ENCODE data around the gene CAMKK1. TPM values are rescaled to one million over a fixed set of nuclear protein-coding genes. Genes with fewer than 3 reads are reported as not detected.

CAMKK1 gene
- total RNA-seq, 1 experiment from 2014 or later, result 1.7 TPM

DNA sequence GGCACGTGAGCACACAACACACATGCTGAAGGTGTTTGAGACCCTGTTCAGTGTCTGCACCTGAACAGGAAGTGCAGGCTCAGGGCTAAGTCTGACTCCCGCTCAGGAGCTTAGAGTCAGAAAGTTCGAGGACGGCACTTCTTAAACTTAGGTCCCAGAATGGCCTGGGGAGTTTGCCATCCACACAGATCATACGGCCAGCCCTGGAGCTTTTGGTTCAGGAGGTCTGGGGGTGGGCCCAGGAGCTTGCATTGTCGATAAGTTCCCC, 4.0 kb upstream of the CAMKK1 start:
- DNase-seq (ENCODE audit: low read depth), result no peak

DNA sequence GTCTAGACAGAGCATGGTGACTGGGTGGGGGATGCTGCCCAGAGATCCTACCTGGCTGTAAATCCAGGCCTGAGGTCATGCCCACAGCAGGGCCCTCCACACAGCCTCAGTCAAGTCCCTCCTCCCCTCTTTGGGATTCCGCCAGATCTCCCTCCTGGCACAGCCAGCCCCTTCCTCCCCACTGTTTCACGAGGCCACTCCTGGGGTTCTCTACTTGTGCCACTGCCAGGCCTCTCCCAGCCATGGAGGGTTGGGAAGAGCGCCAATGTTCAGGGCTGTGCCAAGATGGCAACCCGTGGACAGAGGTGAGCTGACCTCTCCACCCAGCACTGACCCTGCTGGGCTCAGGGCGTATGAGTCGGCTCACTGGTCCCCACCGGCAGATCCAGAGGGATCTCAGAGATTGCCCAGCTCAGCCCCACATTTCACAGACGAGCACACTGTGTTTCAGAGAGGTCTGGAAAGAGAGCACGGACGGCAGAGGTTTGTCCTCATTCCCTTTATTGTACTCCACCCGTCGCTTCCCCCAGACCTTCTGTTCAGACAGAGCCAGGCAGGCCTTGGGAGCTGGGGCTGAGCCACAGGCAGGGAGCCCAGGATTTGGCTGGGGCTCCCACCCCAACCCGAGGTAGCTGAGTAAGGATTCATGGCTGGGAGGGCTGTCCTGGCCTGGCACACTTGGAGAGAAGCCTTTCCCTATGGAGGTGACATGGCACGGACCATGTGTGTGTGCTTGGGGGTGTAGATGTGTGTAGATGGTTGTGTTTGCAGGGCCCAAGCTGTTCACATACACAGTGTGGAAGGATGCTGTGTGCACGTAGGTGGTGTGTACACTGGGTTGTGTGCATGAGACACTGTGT, 3.5 kb upstream of the CAMKK1 start:
- no peak for DNase-seq (ENCODE audit: low read depth)

DNA sequence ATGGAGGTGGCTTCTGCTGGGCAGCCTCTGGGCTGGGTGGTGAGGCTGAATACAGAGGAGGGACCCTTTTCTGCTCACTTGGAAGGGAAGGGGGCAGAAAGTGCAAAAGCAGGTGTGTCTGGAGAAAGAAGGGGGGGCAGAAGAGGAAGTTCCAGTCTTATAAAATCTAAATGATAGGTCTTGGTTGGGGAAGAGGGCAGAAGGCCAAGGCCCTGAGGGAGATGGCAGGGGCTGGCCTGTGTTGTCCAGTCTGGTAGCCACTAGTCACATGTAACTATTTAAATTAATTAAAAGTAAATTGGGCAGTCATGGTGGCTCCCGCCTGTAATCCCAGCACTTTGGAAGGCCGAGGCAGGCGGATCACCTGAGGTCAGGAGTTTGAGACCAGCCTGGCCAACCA, 2.5 kb upstream of the CAMKK1 start:
- DNase-seq (ENCODE audit: low read depth), result no peak

DNA sequence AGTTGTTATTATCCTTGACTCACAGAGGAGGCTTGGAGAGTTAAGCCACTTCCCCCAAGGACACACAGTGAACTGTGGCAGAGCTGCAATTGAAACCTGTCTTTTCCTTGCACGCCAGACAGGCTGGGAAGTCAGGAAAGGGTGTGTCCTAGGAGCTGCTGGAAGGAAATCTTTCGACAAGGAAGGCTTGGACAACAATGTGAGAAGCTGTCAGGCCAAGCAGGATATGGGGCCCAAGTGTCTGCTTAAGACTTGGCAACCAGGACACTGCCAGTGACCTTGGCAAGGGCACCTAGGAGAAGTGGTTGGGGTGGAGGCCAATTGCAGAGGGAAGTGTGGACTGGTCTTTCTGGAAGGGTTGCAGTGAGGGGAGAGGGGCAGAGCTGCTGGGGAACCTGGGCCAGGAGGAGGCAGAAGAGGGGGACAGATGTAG, 2.1 kb upstream of the CAMKK1 start:
- peak; percentile 78 for DNase-seq (ENCODE audit: low read depth)

DNA sequence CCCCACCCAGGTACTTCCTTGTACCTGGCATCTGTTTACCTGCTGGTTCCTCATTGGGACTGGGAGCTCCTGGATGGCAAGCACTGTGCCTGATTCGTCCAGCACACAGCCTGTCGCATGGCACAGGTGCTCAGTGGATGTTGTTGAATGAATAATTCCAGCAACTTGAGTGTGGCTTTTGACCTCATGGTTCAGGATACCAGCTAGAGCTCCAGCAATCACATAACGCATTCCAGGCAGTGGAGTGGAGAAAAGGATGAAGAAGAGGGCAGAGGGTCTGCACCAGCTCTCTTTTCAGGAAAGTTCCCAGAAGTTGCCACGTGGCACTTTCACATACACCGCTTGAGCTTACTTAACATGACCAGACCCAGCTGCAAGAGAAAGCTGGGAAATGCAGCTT, 1.3 kb upstream of the CAMKK1 start:
- DNase-seq (ENCODE audit: low read depth), result no peak

DNA sequence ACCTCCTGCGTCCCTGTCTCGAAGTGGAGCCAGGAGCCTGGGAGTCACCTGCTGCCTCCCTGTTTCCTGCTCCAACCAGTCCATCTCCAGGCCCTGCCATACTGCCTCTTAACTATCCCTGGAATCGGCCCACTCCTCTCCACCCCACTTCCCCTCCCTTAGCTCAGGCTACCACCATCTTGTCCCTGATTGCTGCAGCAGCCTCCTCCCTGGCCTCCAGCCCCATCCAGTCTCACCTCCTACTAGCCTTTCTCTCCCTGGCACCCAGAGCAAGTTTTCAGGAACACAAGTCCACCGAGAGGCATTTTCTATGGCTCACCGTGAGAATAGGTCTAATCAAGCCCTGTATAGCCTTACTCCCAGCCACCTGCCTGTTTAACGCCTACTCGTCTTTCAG, 865 bp upstream of the CAMKK1 start:
- DNase-seq (ENCODE audit: low read depth), result no peak

DNA sequence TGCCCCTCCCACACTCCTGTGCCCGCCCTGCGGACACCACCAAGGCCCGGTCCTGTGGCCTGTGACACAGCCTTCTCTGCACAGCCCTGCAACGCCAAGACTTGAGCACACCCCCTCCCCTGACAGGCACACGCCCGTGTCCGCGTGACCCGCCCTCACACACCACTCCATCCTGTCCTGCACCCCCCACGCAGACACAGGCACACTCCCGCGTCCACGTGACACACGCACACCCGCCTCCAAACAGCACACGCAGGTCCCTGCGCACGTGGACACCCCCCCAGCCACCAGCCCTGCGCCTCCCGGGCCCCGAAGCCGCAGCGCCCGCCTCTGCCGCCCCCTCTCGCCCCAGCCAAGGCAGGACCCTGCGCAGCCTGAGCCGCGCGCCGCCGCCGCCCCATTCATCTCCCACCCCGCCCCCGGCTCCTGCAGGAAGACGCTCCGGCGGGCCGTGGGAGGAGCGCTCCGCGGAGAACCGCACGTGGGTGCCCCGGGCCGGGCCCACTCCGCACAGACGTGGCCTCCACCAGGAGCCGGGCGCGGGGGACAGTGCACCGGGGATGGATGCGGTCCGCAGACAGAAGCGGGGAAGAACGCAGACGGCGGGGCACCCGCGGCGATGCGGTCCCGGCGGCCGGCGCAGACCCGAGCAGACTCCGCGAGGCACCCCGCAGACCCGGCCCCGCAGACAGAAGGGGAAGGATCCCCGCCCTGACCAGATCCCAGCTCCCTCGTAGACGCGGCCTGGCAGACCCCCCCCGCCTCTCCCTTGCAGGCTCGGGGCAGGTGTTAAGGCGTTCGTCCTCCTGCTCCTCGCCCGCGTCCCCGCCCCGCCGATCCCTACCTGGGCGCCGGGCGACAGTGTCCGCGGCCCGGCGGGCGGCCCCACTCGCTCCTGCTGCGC, 506 bp downstream of the CAMKK1 start:
- DNase-seq (ENCODE audit: low read depth), result peak; percentile 58

GRCh38 chr17:3891626-3892094, 1.2 kb downstream of the CAMKK1 start:
- no peak for DNase-seq (ENCODE audit: low read depth)

DNA sequence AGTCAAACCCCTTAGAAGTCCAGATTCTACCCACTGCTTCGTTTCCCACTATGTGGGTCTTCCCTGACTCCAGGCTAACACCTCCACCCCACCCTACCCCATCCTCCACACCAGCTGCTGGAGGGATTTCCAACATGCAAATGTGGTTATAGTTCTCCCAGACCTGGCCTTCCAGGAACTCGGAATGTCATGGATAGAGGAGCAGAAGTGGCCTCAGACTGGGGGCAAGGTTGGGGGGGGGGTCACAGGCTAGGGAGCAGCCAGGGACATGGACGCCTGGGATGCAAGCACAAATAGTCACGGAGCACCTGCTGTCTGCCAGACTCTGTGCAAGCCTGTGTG, 2.0 kb downstream of the CAMKK1 start:
- DNase-seq (ENCODE audit: low read depth), result no peak

DNA sequence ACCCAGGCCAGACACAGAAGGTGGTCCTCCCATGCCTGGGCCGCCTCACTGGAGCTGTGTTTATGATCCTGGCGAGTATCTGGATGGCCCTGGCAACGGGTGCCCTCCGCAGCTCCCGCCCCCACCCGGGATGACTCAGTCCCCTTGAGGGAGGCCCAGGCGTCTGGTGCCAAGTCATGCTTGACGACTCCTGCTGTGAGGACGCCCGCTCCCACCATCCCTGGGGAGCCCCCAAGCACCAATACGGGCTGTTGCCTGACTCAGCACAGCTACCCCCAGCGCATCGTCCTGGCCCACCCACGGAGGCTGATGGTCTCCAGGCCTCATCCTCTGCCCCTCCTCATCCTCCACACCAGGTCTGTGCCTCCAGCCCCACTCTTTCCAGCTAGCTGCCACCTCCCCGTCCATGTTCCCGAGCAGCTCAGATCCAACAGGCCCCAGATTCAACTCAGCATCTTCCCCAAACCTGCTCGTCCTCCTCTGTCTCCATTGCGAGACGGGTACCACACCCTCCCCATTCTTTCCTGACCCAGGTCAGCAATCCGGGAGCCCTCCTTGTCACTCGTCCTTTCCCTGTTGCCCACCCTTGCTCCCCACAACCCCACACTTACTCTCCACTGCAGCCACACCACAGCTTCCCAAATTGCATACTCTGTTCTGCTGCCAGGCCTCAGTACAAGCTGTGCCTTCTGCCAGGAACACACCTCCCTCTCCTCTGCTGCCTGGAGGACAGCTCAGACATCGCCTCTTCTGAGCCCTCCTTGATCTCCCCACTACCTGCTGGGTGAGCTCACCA, 2.6 kb downstream of the CAMKK1 start:
- DNase-seq (ENCODE audit: low read depth), result peak; percentile 89

- DNase-seq (ENCODE audit: low read depth), result no peak
Observed at GRCh38 chr17:3889325-3890012, 3.4 kb downstream of the CAMKK1 start.

DNA sequence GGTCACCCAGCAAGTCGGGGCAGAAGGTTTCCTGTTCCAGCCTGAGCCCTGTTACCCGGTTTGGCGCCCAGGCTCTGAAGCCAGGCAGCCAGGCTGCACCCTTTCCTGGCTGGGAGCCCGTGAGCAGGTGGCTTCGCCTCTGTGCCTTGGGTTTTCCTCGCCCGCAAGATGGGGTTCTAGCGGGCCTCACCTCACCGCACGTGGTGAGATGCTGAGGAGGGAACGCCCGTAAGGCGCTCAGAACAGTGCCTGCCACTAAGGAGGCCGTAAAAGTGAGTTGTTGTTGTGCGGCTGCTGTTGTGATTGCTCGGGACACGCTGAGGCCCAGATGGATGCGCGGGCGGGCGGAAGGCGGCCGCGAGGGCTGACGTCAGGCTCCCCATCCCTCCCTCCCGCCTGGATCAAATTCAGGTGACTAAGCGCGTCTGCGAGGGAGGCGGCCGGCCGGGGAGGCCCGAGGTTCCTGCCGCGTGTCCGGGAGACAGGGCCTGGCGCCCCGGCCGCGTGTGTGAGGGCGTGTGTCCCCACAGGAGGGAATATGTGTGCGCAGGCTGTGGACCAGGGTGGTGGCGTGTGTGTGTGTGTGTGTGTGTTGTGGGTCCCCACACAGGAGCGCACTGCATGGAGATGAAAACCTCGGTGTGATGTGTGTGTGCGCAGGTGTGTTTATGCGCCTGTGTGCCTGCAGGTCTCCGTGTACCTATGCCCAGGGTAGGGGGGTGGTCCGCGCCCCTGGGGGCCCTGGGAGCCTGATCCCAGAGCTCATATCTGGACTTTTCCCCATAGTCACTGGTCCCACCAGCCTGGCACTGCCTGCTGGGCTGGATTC, 4.3 kb downstream of the CAMKK1 start:
- DNase-seq (ENCODE audit: low read depth), result peak; percentile 82

DNA sequence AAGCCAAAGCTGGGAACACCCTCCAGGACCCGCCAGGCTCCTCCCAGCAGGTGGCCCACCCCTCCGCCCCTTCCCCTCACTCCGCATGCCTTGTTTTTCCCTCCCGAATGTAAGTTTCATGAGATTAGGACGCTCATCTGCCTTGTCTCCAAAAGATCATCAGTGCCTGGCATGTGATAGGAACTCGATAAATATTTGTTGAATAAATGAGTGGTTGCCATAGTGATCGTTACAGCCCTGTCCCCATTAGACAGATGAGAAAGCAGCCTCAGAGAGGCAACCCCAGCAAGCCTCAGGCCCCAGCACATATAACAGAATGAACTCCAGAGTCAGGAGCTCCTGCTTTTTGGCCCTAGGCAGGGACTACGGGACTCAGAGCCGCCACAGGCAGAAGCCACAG, 5.0 kb downstream of the CAMKK1 start:
- peak; percentile 34 for DNase-seq (ENCODE audit: low read depth)

GRCh38 chr17:3887394-3887793, 5.5 kb downstream of the CAMKK1 start:
- DNase-seq (ENCODE audit: low read depth), result no peak

GRCh38 chr17:3886776-3887175, 6.1 kb downstream of the CAMKK1 start:
- DNase-seq (ENCODE audit: low read depth), result no peak

DNA sequence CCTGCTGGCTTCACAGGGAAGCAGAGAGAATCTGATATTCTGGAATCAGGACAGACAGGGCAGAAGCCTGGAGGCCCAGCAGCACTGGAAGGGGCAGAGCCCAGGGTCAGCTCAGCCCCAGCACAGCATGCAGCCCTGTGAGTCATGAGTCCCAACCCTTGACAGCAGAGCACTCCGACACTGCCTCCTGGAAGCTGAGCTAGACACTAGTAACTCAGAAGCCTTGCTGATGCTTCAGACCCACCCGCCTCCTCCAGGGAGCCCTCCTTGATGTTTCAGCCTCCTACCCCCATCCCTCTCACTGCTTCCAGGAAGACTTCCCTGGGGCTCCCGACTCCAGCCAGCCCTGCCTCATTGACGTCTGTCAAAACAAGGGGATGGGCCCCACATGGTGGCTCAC, 6.9 kb downstream of the CAMKK1 start:
- peak; percentile 60 for DNase-seq (ENCODE audit: low read depth)

GRCh38 chr17:3885271-3885670, 7.6 kb downstream of the CAMKK1 start:
- no peak for DNase-seq (ENCODE audit: low read depth)

GRCh38 chr17:3884188-3884587, 8.7 kb downstream of the CAMKK1 start:
- DNase-seq (ENCODE audit: low read depth), result no peak

- DNase-seq (ENCODE audit: low read depth), result no peak
Observed at GRCh38 chr17:3882276-3882675, 10.6 kb downstream of the CAMKK1 start.

DNA sequence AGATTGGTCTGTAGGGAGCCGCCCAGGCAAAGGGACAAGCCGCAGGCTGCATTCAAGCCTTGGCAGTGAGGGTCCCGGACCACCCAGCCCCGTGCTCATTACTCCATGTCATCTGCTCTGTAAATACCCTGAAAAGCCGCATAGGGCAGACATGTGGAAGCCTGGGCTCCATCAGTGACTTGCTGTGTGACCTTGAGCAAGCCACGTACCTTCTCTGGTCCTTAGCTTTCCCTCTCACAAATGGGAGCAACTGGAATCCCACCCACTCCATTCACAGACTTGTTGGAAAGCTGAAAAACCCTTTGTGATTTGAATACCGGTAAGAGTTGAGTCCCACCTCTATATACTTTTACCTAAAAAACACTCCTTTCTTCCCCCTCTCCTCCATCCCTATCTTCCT, 11.9 kb downstream of the CAMKK1 start:
- DNase-seq (ENCODE audit: low read depth), result no peak
